Placental pericyte (primary cell): ENCODE measurements around the gene RNF103. TPM values are rescaled to one million over a fixed set of nuclear protein-coding genes. Genes with fewer than 3 reads are reported as not detected.

Experiments
- total RNA-seq: library from RNA; depleted of rRNA; stranded (reverse); fragments of >200 nt; gene quantifications from 2 replicates; pipeline ENCODE4 v1.2.3, GENCODE V29; 2012

The RNF103 gene
- 15.5 and 17.1 TPM in 2 replicates for total RNA-seq

DNA sequence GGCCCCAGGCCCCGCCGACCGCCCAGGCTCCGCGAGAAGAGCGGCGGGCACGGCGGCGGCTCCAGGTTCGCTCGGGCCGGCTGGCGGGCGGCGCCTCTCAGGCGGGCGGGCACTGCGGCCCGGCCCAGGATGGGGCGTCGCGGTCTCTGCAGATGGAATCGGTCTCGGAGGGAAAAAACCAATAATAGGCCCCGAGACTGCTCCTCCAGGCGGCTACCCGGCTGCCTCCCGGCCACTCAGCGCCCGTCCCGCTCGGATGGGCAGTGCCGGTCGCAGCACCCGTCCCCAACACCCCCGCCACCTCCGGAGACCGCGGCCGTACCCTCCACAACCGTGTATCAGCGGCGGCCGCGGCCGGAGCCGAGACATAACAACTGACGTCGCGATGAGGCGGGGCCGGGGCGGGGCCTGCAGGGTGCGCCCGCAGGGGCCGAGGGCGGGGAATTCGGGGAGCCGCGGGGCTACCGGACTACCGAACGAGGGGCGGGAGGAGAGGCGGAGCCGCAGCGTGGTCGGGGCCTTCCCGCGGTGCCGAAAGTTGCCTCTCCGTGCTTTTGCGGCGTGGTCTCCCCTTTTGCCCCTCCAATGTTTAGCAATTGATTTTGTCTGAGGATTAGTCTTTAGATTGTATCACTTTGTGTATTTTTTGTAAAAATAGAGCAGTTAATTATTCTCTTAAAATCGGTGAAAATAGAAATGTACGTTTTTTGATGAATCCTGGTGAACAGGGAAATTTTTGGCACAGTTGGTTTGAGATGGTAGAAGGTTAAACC lies at the start of gene RNF103:
Gene RNF103 (minus strand): TSS at position 372 of the 773 bp plus-strand sequence. CDS start 979 bp downstream, outside the sequence.

DNA sequence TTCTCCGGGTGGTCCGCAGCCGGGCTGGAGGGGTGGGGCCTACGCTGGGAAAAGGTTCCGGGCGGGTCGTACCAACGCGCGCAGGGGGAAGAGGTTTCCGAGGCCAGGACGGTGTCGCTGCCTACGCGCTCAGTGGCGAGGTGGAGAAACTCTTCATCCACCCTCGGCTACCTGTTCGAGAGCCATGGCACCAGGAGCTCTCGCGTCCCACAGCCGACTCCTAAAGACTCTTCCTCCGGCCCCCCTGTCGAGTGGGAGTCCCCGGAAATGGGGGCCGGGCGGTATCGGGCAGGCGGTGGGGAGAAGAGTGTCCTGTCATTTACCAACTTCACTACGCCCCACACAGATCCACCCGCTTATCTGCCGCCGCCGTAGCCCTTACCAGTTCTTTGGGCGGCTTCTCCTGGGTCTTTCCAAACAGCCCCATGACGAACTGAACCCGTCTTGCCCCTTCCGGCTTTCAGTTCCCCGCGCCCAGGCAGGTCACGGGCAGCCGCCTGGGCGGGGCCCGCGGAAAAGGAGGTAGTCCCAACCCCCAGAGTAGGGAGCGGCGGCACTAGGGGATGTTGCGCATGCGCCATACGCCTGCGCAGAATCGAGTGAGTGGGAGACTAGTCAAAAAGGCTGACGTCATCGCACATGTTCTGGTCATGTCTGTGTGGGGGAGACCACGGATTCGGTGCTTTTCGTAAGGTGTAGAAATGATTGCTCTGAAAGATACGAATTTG lies 60.6 kb downstream of the RNF103 start, which contains the start of gene CHMP3:
Gene CHMP3 (minus strand): TSS at position 522 of the 728 bp plus-strand sequence. CDS start 95 bp downstream, at position 427.

Other genes with a start within 250 kb of the RNF103 start
- 16.0 and 27.8 TPM in 2 replicates for gene KDM3A, start 182.5 kb downstream of the RNF103 start, total RNA-seq
- gene CHMP3, start 60.4 kb downstream of the RNF103 start, total RNA-seq = 52.8 and 69.8 TPM in 2 replicates
- 14.9 and 23.9 TPM in 2 replicates for gene RMND5A, start 96.4 kb upstream of the RNF103 start, total RNA-seq
- gene CD8A, start 167.0 kb upstream of the RNF103 start, total RNA-seq = not detected in 2 replicates
- not detected in 2 replicates for gene CD8B, start 238.0 kb upstream of the RNF103 start, total RNA-seq